Small intestine (tissue), 7 donors: ENCODE data around the gene ETV7. TPM values are rescaled to one million over a fixed set of nuclear protein-coding genes. Genes with fewer than 3 reads are reported as not detected.

ENCODE experiments used
- DNase-seq, 2 donors: peaks; one replicate each; pipeline versions ENCODE4 v3.0.0 to v3.0.0-alpha.2; 2013
- FAIRE-seq: peaks from 2 replicates; lab custom pipeline; 2012; peaks lifted over from hg19 to GRCh38; lab: Jason Lieb, UNC
- H3K27ac ChIP-seq, 3 donors: one replicate each; pipeline ENCODE4 v1.5.1; 2013; ENCODE audit warnings: low read length in 2 of 3, mild to moderate bottlenecking in 2 of 3, control low read depth in 1 of 3, inconsistent platforms in 1 of 3, low read depth in 1 of 3, moderate library complexity in 1 of 3
- H3K27me3 ChIP-seq, 3 donors: one replicate each; pipeline ENCODE4 v1.6.1; 2013; ENCODE audit warnings: low read length in 3 of 3, inconsistent platforms in 1 of 3; ENCODE audit not compliant: control insufficient read depth in 3 of 3, insufficient read depth in 3 of 3
- H3K36me3 ChIP-seq, 3 donors: one replicate each; pipeline ENCODE4 v1.6.1; 2013; ENCODE audit warnings: low read length in 3 of 3, inconsistent platforms in 1 of 3, low read depth in 1 of 3, mild to moderate bottlenecking in 1 of 3, moderate library complexity in 1 of 3; ENCODE audit not compliant: control insufficient read depth in 3 of 3, insufficient read depth in 2 of 3
- H3K4me1 ChIP-seq, 3 donors: one replicate each; pipeline ENCODE4 v1.6.1; 2013; ENCODE audit warnings: low read length in 2 of 3, inconsistent platforms in 1 of 3, low read depth in 1 of 3, mild to moderate bottlenecking in 1 of 3, moderate library complexity in 1 of 3; ENCODE audit not compliant: control insufficient read depth in 3 of 3, insufficient read depth in 2 of 3
- H3K4me3 ChIP-seq, 3 donors: one replicate each; pipeline ENCODE4 v1.5.1; 2013; ENCODE audit warnings: low read length in 3 of 3, control low read depth in 1 of 3, inconsistent platforms in 1 of 3, low read depth in 1 of 3, mild to moderate bottlenecking in 1 of 3, moderate library complexity in 1 of 3
- H3K9me3 ChIP-seq, 2 donors: one replicate each; pipeline ENCODE4 v1.6.1; 2013; ENCODE audit warnings: low read depth in 1 of 2, low read length in 1 of 2; ENCODE audit not compliant: control insufficient read depth in 2 of 2, insufficient read depth in 1 of 2
- WGBS, 3 donors: extraction: QIAGEN DNeasy Blood & Tissue Kit; methylation state at CpG; one replicate each; pipeline ENCODE4 v1.1.7; 2013; 5-methylcytosine and 5-hydroxymethylcytosine counted together
- polyA plus RNA-seq, 4 donors: library from polyadenylated mRNA; stranded (reverse) in 3 of 4; unstranded in 1 of 4; fragments of 200-250 nt in 3 of 4; fragments of 120-200 nt in 1 of 4; gene quantifications; one replicate each; pipeline versions ENCODE4 v1.2.1 to v1.2.3, GENCODE V29; 2013
- donor health status: healthy with polysubstance abuse.
- donor health status: control.
- donor health status: control.
- donor health status: Bipolar disorder and iron deficiency.
- donor health status: healthy.

The ETV7 gene
- polyA plus RNA-seq, 4 donors = 7.4 to 26.2 (median 16.0) TPM

DNA sequence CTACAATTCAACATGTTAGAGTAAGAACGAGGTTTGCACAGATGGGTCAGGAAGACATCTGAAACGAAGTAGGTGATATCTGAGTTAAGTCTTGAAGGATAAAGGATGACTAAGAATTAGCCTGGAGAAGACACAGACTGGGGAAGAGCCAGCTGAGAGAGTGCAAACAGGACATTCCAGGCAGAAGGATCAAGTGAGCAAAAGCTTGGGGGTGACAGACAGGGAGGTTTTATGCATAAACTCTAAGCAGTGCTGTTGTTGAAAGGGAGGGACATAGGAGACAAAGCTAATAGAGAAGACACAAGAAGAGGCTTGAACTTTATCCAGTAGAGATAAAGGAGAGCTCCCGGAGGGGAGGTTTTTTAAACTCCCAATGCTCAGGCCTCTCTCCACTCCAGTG lies 15.0 kb upstream of the ETV7 start:
- H3K9me3 ChIP-seq = peaks cover 0 to 4% of the 10 kb centered on the region in 2 donors

DNA sequence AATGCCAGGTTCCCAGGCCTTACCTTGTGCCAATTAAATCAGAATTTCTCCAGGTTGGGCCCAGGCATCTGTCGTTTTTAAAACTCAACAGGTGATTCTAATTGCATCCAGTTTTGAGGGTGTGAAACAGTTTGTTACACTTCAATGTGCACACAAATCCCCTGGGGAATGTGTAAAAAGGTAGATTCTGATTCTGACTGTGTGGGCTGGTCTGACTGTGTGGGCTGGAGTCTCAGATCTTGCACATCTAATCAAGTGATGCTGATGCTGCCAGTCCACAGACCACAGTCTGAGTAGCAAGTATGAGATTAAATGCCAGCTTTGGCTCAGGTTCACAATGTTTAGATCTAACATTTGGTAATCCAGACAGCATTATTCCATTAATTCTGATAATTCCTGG lies 12.5 kb upstream of the ETV7 start:
- H3K9me3 ChIP-seq = peaks cover 0 to 4% of the 10 kb centered on the region in 2 donors
- no peaks in the 10 kb centered on the region for H3K4me1 ChIP-seq
- no peaks in the 10 kb centered on the region for H3K27me3 ChIP-seq
- 75 to 88% (median 76%) methylated on average over 1 of the region's 1 CpG for WGBS, 3 donors
- no peak overlapping the region for H3K27ac ChIP-seq
- FAIRE-seq (no peak), DNase-seq (no peak)
- no peaks in the 10 kb centered on the region for H3K36me3 ChIP-seq
- no peak overlapping the region for H3K4me3 ChIP-seq

More for the DNA sequence above, 15.0 kb upstream of the ETV7 start:
- DNase-seq (no peak), FAIRE-seq (no peak)
- Histone ChIP-seq H3K4me3 (no peak overlapping the region), H3K36me3 (no peaks in the 10 kb centered on the region), H3K4me1 (no peaks in the 10 kb centered on the region), H3K27me3 (no peaks in the 10 kb centered on the region), H3K27ac (no peak overlapping the region)
- 67 to 81% (median 72%) methylated on average over 3 of the region's 3 CpGs for WGBS, 3 donors

DNA sequence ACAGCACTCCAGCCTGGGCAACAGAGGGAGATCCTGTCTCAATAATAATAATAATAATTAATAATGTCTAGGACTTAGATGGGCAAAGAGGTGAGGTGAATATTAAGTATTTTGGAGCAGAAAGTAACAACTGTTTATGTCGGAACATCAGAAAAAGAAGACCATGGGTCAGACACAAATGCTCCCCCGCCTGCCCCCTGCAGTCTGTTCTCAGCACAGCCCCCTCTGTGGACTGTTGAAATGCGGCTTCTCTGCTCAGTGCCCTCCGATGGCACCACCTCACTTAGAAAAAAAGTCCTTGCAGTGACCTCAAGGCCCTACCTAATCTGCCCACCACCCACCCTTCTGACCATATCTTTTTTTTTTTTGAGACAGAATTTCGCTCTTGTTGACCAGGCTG lies 5.2 kb upstream of the ETV7 start:
- no peak for FAIRE-seq
- Histone ChIP-seq H3K27ac (no peak overlapping the region), H3K4me1 (peaks cover 0 to 2% (median 0%) of the 10 kb centered on the region in 3 donors), H3K4me3 (no peak overlapping the region), H3K27me3 (peaks cover 0 to 5% (median 0%) of the 10 kb centered on the region in 3 donors), H3K36me3 (no peaks in the 10 kb centered on the region), H3K9me3 (peaks cover 0 to 3% of the 10 kb centered on the region in 2 donors)
- WGBS, 3 donors = 91 to 100% (median 95%) methylated on average over 5 of the region's 5 CpGs
- DNase-seq = no peak

- no peak for DNase-seq
- no peak for FAIRE-seq
- H3K9me3 ChIP-seq = peaks cover 0 to 3% of the 10 kb centered on the region in 2 donors
- no peak overlapping the region for H3K27ac ChIP-seq
- peaks cover 0 to 14% (median 0%) of the 10 kb centered on the region in 3 donors for H3K27me3 ChIP-seq
- H3K4me1 ChIP-seq = peaks cover 0 to 2% (median 0%) of the 10 kb centered on the region in 3 donors
- no peaks in the 10 kb centered on the region for H3K36me3 ChIP-seq
- no peak overlapping the region for H3K4me3 ChIP-seq
Measured at GRCh38 chr6:36389353-36389752, 1.9 kb upstream of the ETV7 start.

DNA sequence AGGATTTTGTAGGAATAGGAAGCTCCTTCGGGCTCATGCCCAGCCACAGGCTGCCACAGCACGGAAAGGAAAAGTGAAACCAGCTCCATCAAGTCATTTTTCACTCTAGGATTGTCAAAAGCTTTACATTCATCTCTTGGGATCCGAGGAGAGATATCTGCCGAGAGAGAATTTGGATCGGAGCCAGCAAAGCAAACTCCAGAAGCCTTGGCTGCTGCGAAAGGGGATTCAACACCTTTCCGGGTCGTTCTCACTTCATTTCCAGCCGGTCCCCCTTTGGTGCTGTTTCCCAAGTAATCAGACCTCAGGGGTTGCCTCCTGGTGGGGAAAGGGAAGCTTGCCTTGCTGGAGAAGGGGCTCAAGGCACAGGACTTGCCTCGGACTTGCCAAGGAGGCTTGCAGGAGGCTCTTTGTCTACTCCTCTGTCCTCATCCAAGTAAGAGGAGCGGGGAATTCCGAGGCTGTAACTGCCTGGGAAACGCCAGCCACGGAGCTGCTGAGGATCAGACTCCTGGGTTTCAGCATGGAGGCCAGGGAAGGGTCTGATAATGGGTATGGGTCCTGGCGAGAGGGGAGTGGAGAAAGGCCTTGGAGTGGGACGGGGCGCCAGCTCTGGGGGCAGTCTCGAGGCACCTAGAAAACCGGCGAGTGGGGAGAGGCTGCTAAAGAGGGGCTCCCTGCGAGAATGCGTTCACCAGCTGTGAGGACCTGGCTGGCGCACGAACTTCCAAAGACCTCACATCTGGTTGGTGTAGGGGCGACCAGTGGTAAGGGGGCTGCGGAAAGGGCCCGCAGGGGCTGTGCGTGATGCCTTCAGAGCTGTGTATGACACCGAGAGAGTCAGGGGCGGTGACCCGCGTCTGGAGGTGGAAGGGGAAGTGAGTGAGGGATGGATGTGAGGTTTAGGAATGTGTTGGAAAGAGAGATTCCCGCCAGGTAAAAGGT lies 702 bp downstream of the ETV7 start:
- H3K9me3 ChIP-seq = no peaks in the 10 kb centered on the region
- peak overlapping the region; percentile 75 to 88 (median 87) for H3K27ac ChIP-seq
- peak overlapping the region; percentile 43 to 63 (median 54) for H3K4me3 ChIP-seq
- WGBS, 3 donors = 1 to 2% (median 1%) methylated on average over 33 of the region's 33 CpGs
- H3K4me1 ChIP-seq = peaks cover 0 to 2% (median 0%) of the 10 kb centered on the region in 3 donors
- H3K36me3 ChIP-seq = peaks cover 0 to 8% (median 0%) of the 10 kb centered on the region in 3 donors
- peaks cover 0 to 14% (median 0%) of the 10 kb centered on the region in 3 donors for H3K27me3 ChIP-seq
- FAIRE-seq = no peak
- peak; percentile 79 for DNase-seq

DNA sequence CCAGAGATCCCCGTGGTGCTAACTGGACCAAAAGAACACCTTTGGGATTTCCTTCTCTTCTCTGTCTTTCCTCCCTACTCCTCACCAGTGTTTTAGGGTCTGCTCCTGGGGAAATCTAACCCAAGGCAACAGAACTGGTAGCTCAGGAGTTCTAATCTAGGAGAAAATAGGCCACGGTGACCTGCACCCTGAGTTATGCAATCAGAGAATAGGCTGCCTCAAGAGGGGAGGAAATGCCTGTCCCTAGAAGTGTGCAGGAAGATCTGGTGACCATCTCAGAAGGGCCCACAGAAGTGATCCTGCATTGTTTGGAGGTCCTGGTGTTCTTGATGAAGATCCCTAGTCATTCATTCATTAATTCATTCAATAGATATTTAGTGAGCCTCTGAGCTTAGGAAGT lies 3.4 kb downstream of the ETV7 start:
- DNase-seq = no peak
- no peak overlapping the region for H3K27ac ChIP-seq
- no peaks in the 10 kb centered on the region for H3K9me3 ChIP-seq
- H3K27me3 ChIP-seq = peaks cover 0 to 14% (median 0%) of the 10 kb centered on the region in 3 donors
- H3K36me3 ChIP-seq = peaks cover 0 to 13% (median 0%) of the 10 kb centered on the region in 3 donors
- no peak for FAIRE-seq
- H3K4me1 ChIP-seq = peaks cover 0 to 2% (median 0%) of the 10 kb centered on the region in 3 donors
- 73 to 79% (median 74%) methylated on average over 2 of the region's 2 CpGs for WGBS, 3 donors
- H3K4me3 ChIP-seq = no peak overlapping the region

DNA sequence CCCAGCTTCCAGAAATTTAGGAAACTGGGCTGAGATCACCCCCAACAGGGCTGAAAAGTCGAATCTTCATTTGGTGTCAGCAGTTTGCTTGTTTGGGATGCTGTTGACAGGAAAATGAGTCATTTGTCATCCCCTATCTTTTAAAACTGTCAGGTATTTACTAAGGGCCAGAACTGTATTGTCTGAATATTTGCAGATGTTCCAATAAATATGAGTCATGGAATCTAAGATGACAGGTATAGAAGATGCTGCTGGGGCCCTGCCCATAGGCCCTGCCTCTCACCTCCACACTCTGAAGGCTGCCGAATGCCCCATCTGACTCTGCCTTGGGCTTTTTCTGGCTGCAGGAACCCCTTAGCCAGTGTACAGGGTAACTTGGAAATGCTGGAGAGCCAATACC lies 3.9 kb downstream of the ETV7 start:
- DNase-seq (no peak), FAIRE-seq (no peak)
- Histone ChIP-seq H3K27me3 (peaks cover 0 to 14% (median 0%) of the 10 kb centered on the region in 3 donors), H3K4me3 (no peak overlapping the region), H3K36me3 (peaks cover 0 to 16% (median 0%) of the 10 kb centered on the region in 3 donors), H3K9me3 (no peaks in the 10 kb centered on the region), H3K4me1 (peaks cover 0 to 2% (median 0%) of the 10 kb centered on the region in 3 donors), H3K27ac (no peak overlapping the region)
- 64 to 74% (median 71%) methylated on average over 2 of the region's 2 CpGs for WGBS, 3 donors

- 65 to 76% (median 68%) methylated on average over 4 of the region's 4 CpGs for WGBS, 3 donors
- Histone ChIP-seq H3K27ac (no peak overlapping the region), H3K4me1 (no peaks in the 10 kb centered on the region), H3K4me3 (no peak overlapping the region), H3K36me3 (peaks cover 0 to 16% (median 0%) of the 10 kb centered on the region in 3 donors), H3K9me3 (no peaks in the 10 kb centered on the region), H3K27me3 (peaks cover 0 to 12% (median 0%) of the 10 kb centered on the region in 3 donors)
- no peak for DNase-seq
- no peak for FAIRE-seq
Measured at GRCh38 chr6:36382976-36383375, 4.5 kb downstream of the ETV7 start.
